AG04449 (cell line): ENCODE data around the gene RALB.

Source experiments
- CTCF ChIA-PET: fragments of 350-600 bp; formaldehyde crosslinking; extraction: SDS; loops from one replicate; lab custom pipeline; 2021; ENCODE audit warnings: antibody characterized with exemption; lab: Yijun Ruan, JAX
- POLR2A ChIA-PET: fragments of 400-600, 350-600 bp; formaldehyde crosslinking; extraction: SDS; loops from one replicate; lab custom pipeline; 2020; ENCODE audit warnings: antibody characterized with exemption, inconsistent platforms; lab: Yijun Ruan, JAX
- DNase-seq: peaks from one replicate; pipeline ENCODE4 v3.0.0-alpha.2; 2010; ENCODE audit warnings: low read depth, low spot score
- H3K4me3 ChIP-seq: 2 replicates; pipeline ENCODE4 v1.5.1; 2011; ENCODE audit warnings: low read depth, mild to moderate bottlenecking, control low read depth, low read length
- TF ChIP-seq, protein P1 (sequence below): IDR thresholded peaks from one replicate; pipeline ENCODE4 v1.5.1; 2011; ENCODE audit warnings: mild to moderate bottlenecking, moderate library complexity, low read length, control low read depth, inconsistent platforms; ENCODE audit not compliant: insufficient read depth; ENCODE audit errors: missing control alignments

Gene RALB

DNA sequence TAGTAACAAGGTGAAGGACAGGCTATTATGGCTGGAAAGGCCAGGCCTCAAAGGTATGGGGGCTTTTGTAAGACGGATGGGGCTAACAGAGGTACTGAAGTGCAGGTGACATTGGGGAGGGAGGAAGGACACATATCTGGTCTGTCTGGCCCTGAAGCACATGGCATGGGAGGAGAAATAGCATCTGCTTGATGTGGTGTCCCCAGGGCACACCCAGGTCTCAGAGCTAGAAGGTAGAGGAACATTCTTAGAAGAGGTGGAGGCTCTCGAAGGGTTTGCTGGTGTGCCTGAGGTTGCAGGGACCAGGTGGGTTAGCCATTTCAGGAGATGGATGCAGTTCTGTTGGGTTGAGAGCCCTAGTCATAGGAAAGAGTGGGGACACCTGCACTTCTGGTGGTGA lies 9.5 kb downstream of the RALB start:
- TF ChIP-seq, protein P1, sequence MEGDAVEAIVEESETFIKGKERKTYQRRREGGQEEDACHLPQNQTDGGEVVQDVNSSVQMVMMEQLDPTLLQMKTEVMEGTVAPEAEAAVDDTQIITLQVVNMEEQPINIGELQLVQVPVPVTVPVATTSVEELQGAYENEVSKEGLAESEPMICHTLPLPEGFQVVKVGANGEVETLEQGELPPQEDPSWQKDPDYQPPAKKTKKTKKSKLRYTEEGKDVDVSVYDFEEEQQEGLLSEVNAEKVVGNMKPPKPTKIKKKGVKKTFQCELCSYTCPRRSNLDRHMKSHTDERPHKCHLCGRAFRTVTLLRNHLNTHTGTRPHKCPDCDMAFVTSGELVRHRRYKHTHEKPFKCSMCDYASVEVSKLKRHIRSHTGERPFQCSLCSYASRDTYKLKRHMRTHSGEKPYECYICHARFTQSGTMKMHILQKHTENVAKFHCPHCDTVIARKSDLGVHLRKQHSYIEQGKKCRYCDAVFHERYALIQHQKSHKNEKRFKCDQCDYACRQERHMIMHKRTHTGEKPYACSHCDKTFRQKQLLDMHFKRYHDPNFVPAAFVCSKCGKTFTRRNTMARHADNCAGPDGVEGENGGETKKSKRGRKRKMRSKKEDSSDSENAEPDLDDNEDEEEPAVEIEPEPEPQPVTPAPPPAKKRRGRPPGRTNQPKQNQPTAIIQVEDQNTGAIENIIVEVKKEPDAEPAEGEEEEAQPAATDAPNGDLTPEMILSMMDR, result no peak
- no peak for DNase-seq
- no peak overlapping the region for H3K4me3 ChIP-seq
- CTCF ChIA-PET, result interaction anchor here (1.2 kb wide), 1 partner anchor 56 kb away, joined by 3 read pairs; no protein-coding TSS in a partner anchor
- POLR2A ChIA-PET, result no interaction called here

DNA sequence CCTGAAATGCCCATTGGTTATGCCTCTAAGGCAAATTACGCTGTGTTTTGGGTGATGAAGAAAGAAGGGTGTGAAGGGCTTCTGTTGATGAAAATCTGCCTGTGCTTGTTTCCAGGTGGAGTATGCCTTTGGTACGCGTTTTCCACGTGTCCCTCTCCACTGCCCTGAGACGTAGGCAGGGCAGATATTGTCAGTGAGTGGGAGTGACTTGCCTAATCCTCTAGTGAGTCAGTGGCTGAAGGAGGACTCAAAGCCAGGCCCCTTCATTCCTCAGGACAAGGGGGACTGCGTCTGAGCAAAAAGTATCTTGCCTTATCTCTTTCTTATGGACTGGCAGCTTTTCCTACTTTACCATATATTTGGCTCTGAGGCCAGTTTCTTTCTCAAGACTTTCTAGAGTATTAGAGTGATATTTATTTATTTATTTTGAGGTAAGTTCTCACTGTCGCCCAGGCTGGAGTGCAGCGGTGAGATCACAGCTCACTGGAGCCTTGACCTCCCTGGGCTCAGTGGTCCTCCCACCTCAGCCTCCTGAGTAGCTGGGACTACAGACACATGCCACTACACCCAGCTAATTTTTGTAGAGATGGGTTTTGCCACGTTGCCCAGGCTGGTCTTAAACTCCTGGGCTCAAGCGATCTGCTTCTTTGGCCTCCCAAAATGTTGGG lies 10.2 kb downstream of the RALB start:
- H3K4me3 ChIP-seq, result no peak overlapping the region
- no peak for DNase-seq
- TF ChIP-seq, protein P1, result no peak
- CTCF ChIA-PET, result interaction anchor here (0.8 to 1.2 kb wide), 2 partner anchors 9 to 57 kb away, joined by 3 read pairs; no protein-coding TSS in a partner anchor
- POLR2A ChIA-PET, result no interaction called here

DNA sequence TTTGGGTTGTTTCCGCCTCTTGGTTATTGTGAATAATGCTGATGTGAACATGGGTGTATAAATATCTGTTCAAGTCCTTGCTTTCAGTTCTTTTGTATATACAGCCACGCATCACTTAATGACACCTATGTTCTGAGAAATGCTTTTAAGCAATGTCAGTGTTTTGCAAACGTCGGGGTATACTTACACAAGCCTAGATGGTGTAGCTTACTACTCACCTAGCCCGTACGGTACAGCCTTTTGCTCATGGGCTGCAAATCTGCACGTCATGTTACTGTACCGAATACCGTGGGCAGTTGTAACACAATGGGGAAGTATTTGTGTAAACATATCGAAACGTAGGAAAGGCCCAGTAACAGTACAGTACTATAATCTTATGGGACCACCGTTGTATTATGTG lies 12.4 kb downstream of the RALB start:
- POLR2A ChIA-PET, result no interaction called here
- no peak overlapping the region for H3K4me3 ChIP-seq
- CTCF ChIA-PET, result interaction anchor here (1.2 to 3.2 kb wide), 3 partner anchors 10 to 411 kb away, joined by 4 to 11 read pairs (median 4); no protein-coding TSS in a partner anchor
- TF ChIP-seq, protein P1, result no peak
- no peak for DNase-seq

DNA sequence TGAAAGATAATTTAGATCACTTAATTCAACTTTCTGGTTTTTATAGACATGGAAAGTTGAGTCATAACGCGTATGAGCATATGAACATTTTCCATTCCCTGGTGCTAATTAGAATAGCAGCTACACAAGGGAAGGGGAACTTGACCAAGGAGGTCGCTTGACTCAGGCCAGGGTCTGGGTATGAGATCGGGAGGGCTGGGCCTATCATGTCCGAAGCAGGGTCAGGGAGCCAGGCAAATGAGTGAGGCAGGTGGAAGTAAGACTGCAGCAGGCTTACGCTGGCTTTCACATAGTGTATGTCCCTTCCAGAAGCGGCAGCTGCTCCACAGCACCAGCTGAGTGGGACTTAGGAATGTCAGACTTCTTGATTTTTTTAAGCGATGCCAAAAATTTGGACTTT lies 14.7 kb downstream of the RALB start:
- CTCF ChIA-PET, result interaction anchor here (1.0 to 3.2 kb wide), 3 partner anchors 9 to 13 kb away, joined by 3 to 11 read pairs (median 4); no protein-coding TSS in a partner anchor
- DNase-seq, result no peak
- TF ChIP-seq, protein P1, result no peak
- POLR2A ChIA-PET, result no interaction called here
- H3K4me3 ChIP-seq, result no peak overlapping the region

DNA sequence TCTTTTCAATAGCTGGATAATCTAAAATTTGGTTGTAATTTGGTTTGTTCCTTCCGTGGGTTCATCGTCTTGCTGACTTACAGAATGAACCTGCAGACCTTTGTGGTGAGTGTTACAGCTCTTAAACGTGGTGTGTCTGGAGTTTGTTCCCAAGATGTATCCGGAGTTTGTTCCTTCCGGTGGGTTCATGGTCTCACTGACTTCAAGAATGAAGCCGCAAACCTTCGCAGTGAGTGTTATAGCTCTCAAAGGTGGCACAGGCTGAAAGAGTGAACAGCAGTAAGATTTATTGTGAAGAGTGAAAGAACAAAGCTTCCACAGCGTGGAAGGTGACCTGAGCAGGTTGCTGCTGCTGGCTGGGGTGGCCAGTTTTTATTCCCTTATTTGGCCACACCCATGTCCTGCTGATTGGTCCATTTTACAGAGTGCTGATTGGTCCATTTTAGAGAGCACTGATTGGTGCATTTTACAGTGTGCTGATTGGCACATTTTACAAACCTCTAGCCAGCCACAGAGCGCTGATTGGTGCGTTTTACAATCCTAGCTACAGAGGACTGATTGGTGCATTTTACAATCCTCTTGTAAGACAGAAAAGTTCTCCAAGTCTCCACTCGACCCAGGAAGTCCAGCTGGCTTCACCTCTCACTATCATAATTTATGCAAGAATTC lies 16.6 kb downstream of the RALB start:
- ChIA-PET CTCF (interaction anchor here (1.2 to 1.3 kb wide), 2 partner anchors 9 to 10 kb away, joined by 3 read pairs; no protein-coding TSS in a partner anchor), POLR2A (no interaction called here)
- no peak overlapping the region for H3K4me3 ChIP-seq
- no peak for DNase-seq
- TF ChIP-seq, protein P1, result no peak

DNA sequence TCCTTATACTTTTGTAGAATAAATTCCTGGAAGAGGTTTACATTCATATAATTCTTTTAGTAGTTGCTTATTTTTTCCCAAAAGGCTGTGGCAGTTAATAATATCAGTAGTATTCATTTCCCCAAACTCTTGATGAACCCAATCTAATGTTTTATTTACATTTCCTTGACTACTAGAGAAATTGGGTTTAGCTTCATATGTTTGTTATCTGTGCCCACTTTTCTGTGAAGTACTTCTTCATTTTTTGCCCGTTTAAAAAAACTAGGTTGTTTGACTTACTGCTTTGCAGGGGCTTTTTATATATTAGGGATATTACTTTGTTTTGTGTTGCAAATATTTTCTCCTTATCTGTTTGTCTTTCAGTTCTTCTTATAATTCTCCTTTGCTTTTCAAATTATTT lies 17.2 kb downstream of the RALB start:
- POLR2A ChIA-PET, result no interaction called here
- CTCF ChIA-PET, result interaction anchor here (1.2 to 1.4 kb wide), 3 partner anchors 9 to 14 kb away, joined by 3 to 7 read pairs (median 3); no protein-coding TSS in a partner anchor
- no peak overlapping the region for H3K4me3 ChIP-seq
- no peak for DNase-seq
- TF ChIP-seq, protein P1, result no peak
